ENCODE results near the gene DGKA. TPM values are rescaled to one million over a fixed set of nuclear protein-coding genes. Genes with fewer than 3 reads are reported as not detected.
"Not testable (repeated sequence)": the region's sequence is repeated elsewhere in the genome, so short reads cannot be mapped to it uniquely, and the experiment has no call there.

Gene DGKA
- total RNA-seq, 1 experiment from 2014 or later, result 58.3 TPM

GRCh38 chr12:55999522-55999921, 68.6 kb downstream of the DGKA start:
- H3K79me2 ChIP-seq (ENCODE audit: insufficient read depth, low read length); POLR2A ChIA-PET; RAD21 ChIA-PET (ENCODE audit: low non-redundant PET in 1 of 2, low total read pairs in 2 of 2, uncharacterized antibody in 2 of 2, unreplicated experiment in 2 of 2); H3K4me2 ChIP-seq (ENCODE audit: low read length); ATAC-seq; H3K36me3 ChIP-seq (ENCODE audit: control insufficient read depth in 1 of 2, insufficient read depth in 2 of 2, low read length in 2 of 2); H2AFZ ChIP-seq (ENCODE audit: low read depth, low read length, poor library complexity, severe bottlenecking); H3K9me3 ChIP-seq (ENCODE audit: control insufficient read depth in 1 of 2, insufficient read depth in 1 of 2, low read depth in 1 of 2, low read length in 2 of 2); H3K4me3 ChIP-seq (replicated peaks in 1 of 2; ENCODE audit: low read depth in 1 of 2, low read length in 2 of 2); H3K27me3 ChIP-seq (ENCODE audit: insufficient read depth, low read length); H3K9me2 ChIP-seq (ENCODE audit: insufficient read depth); H3K9ac ChIP-seq (ENCODE audit: low read length); H3K27ac ChIP-seq (ENCODE audit: low read depth, low read length); CTCF ChIA-PET; H4K20me1 ChIP-seq (ENCODE audit: insufficient read depth); DNase-seq (ENCODE audit: low read depth, low spot score): not testable (repeated sequence)
- H3K4me1 ChIP-seq (ENCODE audit: control insufficient read depth in 1 of 2, insufficient read depth in 2 of 2, low read length in 2 of 2), result peaks cover 8 to 19% of the 10 kb centered on the region in 2 experiments; a peak in 3 of 4 replicates
- intact Hi-C loops (cut with micrococcal nuclease), result loop anchor here (5.0 kb wide), 1 partner anchor 118 kb away; the partner anchor contains the start of genes RPL41 and ZC3H10
- TSS peak; percentile 5 for BruUV-seq (replicated peaks)
- TF ChIP-seq POLR2A (IDR thresholded peaks at IDR 0.05; ENCODE audit: borderline replicate concordance, extremely low read depth, insufficient read depth, insufficient read length), result peak; percentile 38

GRCh38 chr12:55999999-56000540, 69.1 kb downstream of the DGKA start:
- H2AFZ ChIP-seq (ENCODE audit: low read depth, low read length, poor library complexity, severe bottlenecking); H3K4me3 ChIP-seq (replicated peaks in 1 of 2; ENCODE audit: low read depth in 1 of 2, low read length in 2 of 2); ATAC-seq; POLR2A ChIA-PET; RAD21 ChIA-PET (ENCODE audit: low non-redundant PET in 1 of 2, low total read pairs in 2 of 2, uncharacterized antibody in 2 of 2, unreplicated experiment in 2 of 2); CTCF ChIA-PET; H3K79me2 ChIP-seq (ENCODE audit: insufficient read depth, low read length); H3K4me2 ChIP-seq (ENCODE audit: low read length); H3K9me2 ChIP-seq (ENCODE audit: insufficient read depth); H3K27me3 ChIP-seq (ENCODE audit: insufficient read depth, low read length); H4K20me1 ChIP-seq (ENCODE audit: insufficient read depth); DNase-seq (ENCODE audit: low read depth, low spot score); H3K9me3 ChIP-seq (ENCODE audit: control insufficient read depth in 1 of 2, insufficient read depth in 1 of 2, low read depth in 1 of 2, low read length in 2 of 2); BruUV-seq (replicated peaks); H3K9ac ChIP-seq (ENCODE audit: low read length); H3K27ac ChIP-seq (ENCODE audit: low read depth, low read length): not testable (repeated sequence)
- intact Hi-C loops (cut with micrococcal nuclease), result loop anchor here (5.0 kb wide), 1 partner anchor 117 kb away; the partner anchor contains the start of genes RPL41 and ZC3H10
- peaks cover 2 to 12% of the 10 kb centered on the region in 2 experiments; a peak in 1 of 4 replicates for H3K36me3 ChIP-seq (ENCODE audit: control insufficient read depth in 1 of 2, insufficient read depth in 2 of 2, low read length in 2 of 2)
- peaks cover 8 to 19% of the 10 kb centered on the region in 2 experiments; a peak in 3 of 4 replicates for H3K4me1 ChIP-seq (ENCODE audit: control insufficient read depth in 1 of 2, insufficient read depth in 2 of 2, low read length in 2 of 2)
